Measurements from ENCODE around the gene MOCS2. TPM values are rescaled to one million over a fixed set of nuclear protein-coding genes. Genes with fewer than 3 reads are reported as not detected.

Gene MOCS2
- total RNA-seq, 1 experiment from 2014 or later = 113 TPM

DNA sequence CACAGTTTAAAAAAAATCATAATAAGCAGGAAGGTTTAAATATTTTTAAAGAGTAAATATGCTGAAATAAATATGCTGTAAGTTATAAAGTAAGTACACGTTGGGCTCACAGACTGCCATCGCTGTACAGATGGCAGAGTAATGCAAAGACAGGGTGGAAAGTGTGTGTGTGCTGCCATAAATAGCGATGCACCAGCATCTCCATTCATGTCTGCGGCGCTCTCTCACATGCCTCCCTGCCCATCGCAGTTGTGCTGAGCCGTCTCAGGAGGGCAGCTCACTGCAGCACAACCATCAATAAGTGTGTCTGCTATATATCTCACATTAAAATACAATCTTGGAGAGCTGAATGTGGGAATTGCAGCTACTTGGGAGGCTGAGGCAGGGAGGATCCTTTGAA, 14.3 kb downstream of the MOCS2 start:
- DNase-seq (ENCODE audit: low spot score) = no peak

DNA sequence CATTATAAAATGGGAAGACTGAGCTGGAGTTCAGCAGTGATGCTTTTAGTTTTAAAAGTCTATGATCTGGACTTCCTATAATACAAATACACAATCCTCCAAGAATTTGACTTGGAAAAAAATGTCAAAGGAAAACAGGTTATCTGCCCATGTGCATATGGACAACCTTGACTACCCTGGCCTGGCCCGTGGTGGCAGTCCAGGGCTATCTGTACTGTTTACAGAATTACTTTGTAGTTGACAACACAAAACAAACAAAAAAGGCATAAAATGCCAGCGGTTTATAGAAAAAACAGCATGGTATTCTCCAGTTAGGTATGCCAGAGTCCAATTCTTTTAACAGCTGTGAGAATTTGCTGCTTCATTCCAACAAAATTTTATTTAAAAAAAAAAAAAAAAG, 17.3 kb downstream of the MOCS2 start:
- DNase-seq (ENCODE audit: low spot score) = no peak

DNA sequence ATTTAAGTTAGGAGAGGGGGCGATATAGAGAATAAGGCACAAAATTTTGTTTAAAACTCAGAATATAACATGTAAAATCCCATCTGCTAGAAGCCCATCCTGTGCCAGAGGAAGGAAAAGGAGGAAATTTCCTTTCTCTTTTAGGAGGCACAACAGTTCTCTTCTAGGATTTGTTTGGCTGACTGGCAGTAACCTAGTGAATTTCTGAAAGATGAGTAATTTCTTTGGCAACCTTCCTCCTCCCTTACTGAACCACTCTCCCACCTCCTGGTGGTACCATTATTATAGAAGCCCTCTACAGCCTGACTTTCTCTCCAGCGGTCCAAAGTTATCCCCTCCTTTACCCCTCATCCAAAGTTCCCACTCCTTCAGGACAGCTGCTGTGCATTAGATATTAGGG, 18.3 kb downstream of the MOCS2 start:
- peak; percentile 83 for DNase-seq (ENCODE audit: low spot score)

DNA sequence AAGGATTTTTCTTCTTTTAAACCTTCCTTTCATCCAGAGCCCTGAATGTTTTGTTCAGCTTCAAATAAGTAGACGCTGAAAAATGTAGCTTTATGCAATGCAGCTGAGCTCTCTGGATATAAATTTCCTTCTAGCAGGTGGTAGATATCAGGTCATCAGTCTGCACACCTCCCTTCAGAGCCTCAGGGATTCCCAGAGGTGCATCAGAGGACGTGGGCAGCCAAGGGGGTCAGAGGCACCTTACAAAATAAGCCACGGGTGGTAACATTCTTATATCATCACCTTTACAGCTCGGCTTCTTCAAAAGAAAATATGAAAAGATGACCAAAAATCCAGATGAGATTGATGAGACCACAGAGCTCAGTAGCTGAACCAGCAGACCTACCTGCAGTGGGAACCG, 19.3 kb downstream of the MOCS2 start:
- no peak for DNase-seq (ENCODE audit: low spot score)

DNA sequence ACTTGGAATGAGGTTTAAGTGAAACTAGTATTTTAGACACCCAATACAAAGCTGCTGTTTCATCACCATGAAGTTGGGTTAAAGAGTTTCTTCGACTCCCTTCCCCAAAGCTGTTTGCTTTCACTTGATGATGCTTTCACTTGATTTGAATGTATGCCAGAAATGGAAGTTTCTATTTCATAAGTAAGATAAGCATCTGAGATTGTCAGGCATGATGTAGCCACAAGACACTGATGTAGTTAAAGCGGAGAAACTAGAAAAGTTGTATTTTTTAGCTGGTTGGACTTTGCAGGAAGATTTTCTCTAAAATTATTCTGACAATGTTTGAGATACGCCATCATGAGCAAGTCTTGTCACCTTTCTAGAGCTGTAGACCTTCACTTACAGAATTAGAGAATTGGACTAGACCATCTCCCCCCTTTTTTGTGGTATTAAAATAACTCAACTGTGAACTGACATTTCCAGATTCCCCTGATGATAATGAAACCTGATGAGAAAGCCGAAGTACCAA, 20.0 kb downstream of the MOCS2 start:
- no peak for DNase-seq (ENCODE audit: low spot score)

DNA sequence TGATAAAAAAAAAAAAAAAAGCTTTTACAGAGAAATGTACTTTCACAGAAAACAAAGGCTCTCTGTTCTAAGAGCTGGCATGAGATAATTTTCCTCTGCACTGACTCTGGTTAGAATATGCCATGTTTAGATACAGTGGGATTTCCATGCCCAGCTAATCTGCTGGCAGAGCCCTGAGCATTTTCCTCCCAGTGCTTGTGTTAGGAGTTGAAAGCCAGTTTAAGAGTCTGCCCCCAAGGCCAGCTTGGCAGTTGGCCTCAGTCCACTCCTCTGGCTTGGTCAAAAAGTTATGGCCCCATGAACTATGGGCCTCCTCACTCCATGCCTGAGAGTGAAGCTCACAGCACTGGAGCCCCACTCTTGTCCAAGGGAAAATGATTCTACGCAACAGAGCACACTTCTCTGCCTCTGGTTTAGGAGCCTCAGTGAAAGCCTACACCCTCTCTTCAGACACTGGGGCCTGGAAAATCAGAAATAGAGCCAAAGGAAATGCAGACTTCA, 21.9 kb downstream of the MOCS2 start:
- DNase-seq (ENCODE audit: low spot score) = no peak

DNA sequence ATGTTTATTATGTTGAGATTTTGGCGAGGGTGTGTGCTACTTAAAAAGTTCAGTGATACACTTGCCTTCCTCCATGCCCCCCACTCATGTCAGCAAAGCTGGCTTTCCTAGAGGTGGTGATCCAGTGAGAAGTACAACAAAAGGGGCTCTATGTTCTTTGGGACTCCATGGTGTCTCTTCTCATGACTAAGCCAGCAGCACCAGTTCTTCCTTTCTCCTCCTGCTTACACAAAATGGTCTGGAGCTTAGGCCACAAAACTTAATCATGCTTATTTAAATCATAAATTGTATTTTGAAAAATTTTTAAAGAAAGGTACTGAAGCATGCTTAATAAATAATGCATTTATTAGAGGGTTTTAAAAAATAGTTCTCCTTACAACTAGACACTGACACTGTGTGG, 22.4 kb downstream of the MOCS2 start:
- no peak for DNase-seq (ENCODE audit: low spot score)

DNA sequence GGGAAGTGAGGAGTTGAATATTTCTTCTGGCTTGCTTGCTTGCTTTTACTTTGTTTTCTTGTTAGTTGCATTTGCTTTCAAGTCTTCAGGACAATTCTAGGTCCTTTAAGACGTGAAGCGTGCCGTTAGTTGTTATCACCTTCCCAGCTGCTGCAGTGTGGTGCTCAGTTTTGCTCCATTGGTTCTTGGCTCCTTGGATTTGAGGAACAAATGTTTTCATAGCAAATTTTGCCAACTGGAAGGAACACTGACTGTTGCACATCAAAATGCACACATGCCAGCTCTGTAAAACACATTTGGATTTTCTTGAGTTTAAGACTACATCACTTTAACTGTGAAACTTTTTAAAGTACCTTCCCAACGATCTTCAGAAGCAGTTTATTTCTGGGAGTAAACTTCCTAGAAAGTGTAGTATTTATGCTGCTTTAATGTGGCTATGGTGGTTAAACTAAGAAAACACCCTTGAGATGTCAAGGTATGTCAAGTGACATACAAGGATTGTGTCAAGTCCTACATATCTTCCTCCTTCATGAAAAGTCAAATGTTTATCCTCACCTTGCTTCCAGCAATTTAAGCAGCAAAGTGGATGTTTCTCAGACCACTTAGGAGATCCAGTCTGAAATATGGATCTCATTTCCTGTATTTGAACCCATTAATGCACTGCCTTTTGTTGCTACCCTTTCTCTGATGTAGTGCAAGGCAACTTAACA, 24.9 kb downstream of the MOCS2 start:
- no peak for DNase-seq (ENCODE audit: low spot score)

DNA sequence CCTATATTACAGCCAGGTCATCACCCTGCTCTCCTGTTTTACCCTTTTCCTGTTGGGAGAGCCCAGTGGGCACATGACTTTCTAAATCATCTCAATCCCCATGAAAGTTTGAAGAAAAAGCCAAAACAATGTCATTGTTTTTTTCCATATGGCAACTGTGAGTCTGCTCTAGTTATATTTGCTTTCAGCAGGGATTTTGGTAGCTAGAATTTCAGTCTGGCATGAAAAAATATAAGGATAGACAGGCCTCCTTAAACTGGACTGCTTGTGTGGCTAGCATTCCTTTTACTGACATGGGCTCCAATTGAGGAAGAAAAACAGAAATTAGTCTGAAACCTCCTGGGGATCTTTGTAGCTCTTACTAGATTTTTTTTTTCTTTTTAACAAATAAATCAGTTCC, 25.6 kb downstream of the MOCS2 start:
- DNase-seq (ENCODE audit: low spot score) = no peak

DNA sequence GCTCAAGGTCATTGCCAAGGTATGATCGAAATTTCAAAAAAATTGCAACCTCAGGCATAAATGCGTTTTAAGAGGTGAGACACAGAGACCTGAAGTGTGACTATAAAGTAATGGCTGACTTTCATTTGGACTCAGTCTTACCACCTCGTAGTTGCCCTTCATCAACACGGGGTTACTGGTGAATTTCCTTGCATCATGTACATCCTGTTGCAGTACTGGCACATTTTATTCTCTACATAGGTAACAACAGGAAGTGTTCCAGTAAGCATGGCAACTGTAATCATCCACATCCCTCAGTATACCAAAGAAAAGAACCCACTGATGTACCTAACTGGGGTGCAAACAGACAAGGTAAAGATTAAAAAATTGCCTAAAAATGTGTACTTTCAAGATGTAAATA, 29.3 kb downstream of the MOCS2 start:
- DNase-seq (ENCODE audit: low spot score) = no peak

DNA sequence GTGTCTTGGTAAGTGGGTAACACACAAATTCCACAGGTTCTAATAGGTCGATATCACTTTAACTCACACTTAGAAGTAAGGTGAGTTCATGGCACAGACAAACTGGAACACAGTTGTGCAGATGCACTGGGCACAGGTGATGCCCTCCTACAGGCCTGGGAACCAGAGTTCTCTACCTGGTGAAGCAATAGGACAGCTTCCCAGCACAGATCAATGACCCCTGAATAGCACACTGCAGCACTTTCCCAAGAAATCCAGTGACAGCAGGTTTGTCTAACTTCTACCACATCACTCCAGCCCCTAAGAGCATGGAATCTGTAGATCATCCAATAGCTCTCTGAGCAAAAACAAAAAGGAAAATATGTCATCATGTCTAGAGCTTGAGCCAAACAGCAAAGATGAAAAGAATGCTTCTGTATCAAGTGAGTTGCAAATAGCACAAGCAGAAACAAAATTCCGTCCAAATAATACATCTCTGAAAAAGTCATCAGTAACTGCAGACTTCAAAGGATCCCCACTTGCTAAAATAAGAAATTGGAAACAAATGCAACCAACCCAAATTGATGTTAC, 33.5 kb downstream of the MOCS2 start:
- DNase-seq (ENCODE audit: low spot score) = no peak

DNA sequence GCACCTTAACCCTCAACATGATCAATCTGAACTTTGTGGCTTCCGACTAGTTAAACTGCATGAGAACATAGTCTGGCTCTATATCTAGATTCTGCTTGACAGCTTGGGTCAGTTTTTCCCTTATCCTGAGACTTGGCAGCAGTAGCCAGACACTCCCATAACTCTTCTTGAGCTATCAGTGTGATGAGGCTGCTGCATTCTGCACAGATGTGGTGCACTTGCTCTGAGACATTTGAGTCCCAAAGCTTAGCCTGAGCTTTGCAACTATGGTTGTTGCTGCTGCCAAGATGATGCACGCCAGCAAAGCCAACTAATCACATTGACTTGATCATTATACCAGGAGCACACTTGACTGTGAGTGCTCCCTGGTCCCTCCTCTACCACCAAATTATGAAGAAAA, 36.2 kb downstream of the MOCS2 start:
- DNase-seq (ENCODE audit: low spot score) = no peak

DNA sequence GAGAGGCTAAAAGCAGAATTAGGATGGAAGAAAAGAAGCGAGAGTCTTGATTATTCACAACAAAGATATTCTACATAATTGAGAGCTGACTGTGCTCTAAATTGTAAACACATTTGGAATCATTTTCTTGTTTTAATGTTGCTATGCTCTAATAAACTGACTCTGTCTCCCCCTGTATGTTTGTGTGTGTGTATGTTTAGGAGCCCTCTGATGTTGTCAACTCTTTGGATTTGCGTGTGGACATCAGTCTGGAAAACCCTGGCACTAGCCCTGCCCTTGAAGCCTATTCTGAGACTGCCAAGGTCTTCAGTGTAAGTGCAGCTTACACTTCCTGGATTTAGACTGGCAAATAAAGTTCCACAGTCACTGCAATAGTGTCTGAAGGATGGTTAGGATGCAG, 37.8 kb downstream of the MOCS2 start:
- DNase-seq (ENCODE audit: low spot score) = no peak

DNA sequence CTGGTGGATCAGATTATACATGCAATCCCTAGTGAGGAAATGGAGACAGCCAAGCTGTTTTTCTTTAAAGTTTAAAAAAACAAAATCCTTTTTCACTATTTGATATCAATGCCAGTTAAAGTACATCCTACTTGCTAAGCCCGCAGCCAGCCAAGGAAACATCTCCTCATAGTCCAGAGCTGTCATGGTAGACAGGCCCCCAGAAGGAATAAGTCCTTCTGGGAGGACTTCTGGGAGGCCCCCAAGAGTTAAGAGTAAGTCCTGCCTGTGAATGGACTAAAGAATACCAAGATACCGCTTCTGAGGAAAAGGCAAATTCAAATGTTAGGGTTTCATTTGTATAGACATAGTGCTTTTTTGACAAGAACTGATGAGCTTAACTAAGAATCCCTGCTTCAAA, 38.3 kb downstream of the MOCS2 start:
- DNase-seq (ENCODE audit: low spot score) = no peak

DNA sequence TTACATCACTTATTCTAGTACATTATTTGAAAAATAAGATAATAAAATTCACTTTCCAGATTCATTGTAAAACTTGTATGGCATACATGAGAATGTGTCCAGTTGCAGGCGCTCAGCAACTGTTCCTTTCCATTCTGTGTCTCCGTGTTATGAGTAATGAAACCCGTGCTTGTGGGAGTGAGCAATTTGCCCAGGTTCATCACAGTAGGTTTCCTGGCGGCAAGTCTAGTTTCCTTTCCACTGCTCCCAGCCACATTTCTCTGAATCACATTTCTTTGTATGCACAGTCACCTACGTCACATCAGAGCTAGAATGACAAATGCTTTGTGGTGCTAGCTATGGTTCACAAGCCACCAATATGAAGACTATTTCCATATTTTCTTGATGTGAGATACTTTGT, 39.9 kb downstream of the MOCS2 start:
- DNase-seq (ENCODE audit: low spot score) = peak; percentile 85

DNA sequence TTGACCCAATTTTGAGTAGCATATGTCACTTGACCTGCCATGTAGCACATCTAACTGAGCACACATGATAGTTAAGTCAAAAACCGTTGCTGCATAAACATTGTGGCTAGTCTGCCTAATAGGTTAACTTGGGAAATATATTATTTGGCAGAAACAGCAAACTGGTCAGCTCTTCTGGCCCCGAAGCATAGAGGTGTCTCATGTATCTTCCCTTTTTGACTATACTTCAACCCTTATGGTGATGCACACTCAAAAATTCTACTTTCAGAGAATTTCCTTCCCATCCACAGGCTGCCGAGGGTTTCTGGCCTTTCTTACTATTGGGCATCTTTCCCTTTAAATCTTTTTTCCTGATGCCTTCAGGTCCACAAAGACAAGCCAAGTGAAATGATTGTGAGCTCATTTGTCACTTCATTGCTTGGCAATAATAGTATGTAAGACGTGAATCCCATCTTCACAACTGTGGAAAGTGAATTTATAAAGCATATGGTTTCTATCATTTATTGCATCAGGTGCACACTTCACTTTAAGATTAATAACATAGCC, 41.2 kb downstream of the MOCS2 start:
- DNase-seq (ENCODE audit: low spot score) = no peak

DNA sequence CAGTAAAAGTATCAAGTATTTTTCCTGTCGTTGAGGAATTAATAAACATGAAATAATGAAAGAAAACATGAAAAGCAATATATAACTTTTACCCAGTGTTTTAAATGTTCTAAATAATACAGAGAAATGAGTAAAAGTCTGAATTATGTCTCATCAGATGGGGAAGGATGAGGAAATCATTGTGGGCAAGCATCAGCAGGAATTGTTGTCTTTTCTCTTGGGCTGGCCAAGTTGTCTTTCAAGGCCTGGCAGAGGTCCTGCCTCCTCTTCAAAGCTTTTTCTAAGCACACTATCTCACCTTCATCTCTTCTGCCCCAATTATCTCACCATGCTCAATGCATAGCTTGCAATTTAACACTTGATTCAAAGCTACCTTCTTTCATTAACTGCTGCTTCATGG, 41.9 kb downstream of the MOCS2 start:
- DNase-seq (ENCODE audit: low spot score) = no peak

DNA sequence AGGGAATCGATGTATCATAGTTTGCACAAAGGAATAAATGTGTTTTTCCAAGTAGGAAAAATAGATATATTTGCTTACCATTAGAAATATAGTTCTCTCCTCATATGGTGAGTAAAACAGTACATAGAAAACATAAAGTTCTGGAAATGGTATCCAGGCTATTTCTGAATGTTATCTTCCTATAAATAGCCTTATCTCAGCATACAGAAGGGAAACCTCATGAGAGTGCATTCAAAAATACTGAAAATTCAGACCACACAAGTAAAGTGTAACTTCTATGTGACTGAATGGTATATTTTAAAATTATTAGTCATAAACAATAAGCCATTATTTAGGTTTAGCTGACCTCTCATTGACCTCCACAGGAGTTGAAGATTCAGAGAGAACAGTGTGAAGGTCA, 43.5 kb downstream of the MOCS2 start:
- no peak for DNase-seq (ENCODE audit: low spot score)

DNA sequence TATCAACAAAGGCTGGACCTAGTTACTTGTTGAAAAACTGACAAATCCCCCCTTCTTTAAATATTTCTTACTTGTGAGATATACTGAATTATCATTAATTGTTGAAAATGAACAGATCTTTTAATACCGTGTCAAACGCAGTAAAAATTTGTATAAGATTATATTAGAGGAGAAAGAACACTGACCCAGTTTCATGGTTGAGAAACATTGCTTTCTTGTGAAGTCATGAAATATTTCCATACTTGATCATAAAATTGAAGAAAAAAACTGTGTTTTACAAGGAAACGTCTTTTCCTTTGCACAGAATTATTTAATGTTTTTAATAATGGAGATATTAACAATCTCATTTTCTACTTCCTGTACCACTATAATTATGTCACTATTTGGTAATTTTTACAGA, 45.8 kb downstream of the MOCS2 start:
- DNase-seq (ENCODE audit: low spot score) = no peak

DNA sequence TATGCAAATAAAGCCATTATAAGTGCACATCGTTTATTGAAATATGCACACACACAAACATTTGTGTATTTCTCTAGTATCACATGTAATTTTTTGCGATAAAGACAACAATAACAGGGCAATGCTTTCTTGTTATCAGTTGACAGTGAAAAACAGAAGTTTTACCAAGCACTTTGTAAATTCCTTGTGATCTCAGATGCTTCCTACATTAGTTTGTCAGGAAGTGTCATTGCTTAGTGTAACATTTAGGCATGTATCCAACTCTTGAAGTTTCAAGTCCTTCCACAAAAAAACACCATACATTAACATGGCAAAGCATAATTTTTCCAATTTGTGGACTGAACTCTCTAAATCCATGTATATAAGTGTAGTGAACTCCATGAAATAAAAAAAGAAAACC, 46.4 kb downstream of the MOCS2 start:
- no peak for DNase-seq (ENCODE audit: low spot score)

DNA sequence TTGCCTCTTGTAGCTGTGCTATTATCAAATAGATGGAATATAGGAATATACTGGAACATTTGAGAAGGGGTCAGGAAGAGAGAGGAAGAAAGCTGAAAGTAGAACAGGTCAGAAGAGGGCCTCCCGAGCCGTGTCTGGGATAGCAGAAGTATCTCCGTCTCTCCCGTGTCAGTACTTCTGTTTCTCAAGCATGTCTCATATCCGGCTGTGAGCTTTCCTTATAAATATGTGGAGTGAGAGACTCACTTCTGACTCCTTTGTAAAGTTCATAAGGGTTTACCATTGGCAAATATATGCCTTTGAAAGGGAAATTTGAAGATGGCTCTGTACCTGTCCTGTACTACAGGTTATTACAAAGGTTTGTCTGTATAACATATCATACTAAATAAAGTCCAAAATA, 50.3 kb downstream of the MOCS2 start:
- no peak for DNase-seq (ENCODE audit: low spot score)

DNA sequence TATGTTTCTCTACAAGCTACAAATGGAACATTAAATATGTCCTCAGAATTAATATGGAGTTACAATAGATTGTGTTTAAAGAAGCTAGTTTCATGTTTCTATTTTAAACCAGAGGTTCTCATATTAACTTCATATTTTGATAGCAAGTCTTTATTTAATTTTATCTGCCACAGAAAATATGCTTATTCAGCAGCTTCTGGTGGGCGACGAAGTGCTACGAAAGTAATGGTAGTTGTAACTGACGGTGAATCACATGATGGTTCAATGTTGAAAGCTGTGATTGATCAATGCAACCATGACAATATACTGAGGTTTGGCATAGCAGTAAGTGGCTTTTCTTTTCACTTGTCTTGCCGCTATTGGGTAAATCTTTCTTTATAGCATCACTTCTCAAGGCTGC, 54.2 kb downstream of the MOCS2 start:
- no peak for DNase-seq (ENCODE audit: low spot score)

DNA sequence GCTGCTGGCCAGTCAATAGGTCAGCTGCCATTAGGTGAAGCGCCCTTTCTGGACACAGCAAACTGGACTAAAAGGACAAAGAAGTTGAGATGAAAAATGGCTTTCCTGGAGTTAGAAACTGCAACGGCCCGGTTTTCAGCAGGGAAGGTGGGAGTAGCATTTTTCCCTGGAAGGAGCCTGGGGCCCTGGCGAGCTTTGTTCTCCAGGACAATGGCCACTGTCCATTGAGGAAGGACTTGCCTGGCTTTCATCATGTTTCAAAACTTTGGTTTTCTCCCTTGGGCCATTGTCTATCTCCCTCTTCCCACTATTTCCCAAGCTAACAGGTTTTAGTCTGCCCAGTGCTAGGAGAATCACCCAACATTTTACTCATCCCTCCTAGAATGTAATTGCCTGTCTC, 56.2 kb downstream of the MOCS2 start:
- no peak for DNase-seq (ENCODE audit: low spot score)

Data from A172 (cell line).